GM19351 (cell line): ENCODE data around the gene WDR13.

Experiments
- ATAC-seq: cut with Tn5 transposase; IDR thresholded peaks from one replicate; pipeline ENCODE4 v1.9.1; 2021; ENCODE audit warnings: mild to moderate bottlenecking, moderate library complexity; ENCODE audit not compliant: unreplicated experiment

WDR13 gene

DNA sequence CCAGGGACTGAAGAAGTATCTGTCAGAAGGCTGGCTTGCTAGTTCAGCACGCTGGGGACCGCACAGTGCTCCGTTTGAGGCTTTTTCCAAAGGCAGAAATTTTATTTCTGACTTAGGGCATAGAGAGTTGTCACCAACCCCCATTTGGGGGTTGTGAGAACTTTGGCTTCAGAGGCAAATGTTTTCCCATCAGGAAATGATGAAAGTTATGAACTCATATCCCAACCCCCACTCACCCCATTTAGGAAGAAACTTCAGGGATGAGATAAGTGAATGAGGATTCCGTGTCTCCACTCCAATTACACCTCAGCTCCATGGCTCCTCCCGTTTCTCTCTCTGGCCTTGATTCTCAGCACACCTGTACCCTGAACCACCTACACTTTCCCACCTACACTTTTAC lies 4.3 kb upstream of the WDR13 start:
- ATAC-seq, result no peak

DNA sequence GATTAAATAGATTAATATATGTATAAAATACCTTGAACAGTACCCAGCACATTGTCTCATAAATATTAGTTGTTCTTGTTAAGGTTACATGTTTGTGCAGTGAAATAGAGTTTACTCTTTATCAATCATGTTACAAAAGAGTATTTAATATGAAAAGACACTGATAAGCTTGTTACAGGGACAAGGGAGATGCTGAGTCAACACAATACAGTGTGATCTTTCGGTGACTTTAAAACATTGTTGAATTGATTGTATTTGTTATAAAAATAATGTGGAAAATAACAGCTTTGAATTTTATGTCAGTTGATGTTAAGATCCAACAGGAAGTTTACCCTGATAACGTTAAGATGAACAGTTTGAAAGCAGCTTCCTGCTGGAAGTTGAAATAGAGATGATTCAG lies 1.4 kb upstream of the WDR13 start:
- no peak for ATAC-seq

DNA sequence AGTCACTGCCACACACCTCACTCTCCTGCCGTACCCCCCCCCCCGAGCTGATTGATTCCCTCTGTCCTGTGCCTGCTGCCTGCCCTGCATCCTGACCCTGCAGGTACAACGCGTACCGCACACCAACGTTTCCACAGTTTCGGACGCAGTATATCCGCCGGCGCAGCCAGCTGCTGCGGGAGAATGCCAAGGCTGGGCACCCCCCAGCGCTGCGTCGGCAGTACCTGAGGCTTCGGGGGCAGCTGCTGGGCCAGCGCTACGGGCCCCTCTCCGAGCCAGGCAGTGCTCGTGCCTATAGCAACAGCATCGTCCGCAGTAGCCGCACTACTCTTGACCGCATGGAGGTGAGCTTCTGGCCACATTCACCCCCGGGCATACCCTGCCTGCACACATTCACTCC lies 1.3 kb downstream of the WDR13 start:
- ATAC-seq, result no peak

DNA sequence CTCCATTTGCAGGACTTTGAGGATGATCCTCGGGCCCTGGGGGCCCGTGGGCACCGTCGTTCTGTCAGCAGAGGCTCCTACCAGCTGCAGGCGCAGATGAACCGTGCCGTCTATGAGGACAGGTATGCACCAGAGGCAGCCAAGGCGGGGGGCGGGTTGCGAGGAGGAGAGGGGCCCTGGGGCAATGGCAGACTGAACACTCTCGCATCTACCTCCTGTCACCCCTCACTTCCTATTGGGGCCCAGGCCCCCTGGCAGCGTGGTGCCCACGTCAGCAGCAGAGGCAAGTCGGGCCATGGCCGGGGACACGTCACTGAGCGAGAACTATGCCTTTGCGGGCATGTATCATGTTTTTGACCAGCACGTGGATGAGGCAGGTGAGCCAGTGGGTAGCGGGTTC lies 2.0 kb downstream of the WDR13 start:
- ATAC-seq, result no peak

DNA sequence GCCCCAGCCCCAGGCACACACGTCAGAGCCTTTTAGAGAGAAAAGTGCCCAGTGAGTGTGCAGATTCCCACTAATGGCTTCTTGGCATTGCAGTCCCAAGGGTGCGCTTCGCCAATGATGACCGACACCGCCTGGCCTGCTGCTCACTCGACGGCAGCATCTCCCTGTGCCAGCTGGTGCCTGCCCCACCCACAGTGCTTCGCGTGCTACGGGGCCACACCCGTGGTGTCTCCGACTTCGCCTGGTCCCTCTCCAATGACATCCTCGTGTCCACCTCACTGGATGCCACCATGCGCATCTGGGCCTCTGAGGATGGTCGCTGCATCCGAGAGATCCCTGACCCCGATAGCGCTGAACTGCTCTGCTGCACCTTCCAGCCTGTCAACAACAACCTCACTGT lies 2.9 kb downstream of the WDR13 start:
- ATAC-seq, result no peak

DNA sequence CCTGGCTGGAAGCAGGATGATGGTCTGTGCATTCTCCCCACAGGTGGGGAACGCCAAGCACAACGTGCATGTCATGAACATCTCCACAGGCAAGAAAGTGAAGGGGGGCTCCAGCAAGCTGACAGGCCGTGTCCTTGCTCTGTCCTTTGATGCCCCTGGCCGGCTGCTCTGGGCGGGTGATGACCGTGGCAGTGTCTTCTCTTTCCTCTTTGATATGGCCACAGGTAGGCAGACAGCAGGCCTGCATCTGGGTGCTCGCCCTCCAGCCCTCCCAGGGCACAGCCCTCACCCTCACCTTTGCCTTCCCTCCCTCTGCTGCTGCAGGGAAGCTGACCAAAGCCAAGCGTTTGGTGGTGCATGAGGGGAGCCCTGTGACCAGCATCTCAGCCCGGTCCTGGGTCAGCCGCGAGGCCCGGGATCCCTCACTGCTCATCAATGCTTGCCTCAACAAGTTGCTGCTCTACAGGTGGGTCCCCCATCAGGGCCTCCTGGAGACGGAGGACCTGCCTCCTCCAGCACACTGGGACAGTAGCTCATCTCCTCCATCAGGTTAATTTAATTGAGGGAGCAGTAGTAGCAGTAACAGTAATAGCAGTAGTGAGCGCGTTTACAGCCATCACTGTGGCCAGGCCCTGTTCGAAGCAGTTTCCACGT lies 4.6 kb downstream of the WDR13 start:
- ATAC-seq, result no peak

DNA sequence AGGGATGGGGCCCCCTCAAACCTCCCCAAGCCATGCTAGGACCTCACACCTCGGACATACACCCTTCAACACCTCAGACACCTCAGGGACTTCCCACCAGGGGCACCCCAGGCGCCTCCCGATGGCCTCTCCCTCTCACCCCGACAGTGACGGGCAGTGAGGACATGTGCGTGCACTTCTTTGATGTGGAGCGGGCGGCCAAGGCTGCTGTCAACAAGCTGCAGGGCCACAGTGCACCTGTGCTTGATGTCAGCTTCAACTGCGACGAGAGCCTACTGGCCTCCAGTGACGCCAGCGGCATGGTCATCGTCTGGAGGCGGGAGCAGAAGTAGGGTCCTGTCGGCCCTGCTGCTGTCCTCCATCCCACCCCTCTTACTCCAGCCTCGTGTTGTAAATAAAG lies 7.4 kb downstream of the WDR13 start:
- ATAC-seq, result no peak

DNA sequence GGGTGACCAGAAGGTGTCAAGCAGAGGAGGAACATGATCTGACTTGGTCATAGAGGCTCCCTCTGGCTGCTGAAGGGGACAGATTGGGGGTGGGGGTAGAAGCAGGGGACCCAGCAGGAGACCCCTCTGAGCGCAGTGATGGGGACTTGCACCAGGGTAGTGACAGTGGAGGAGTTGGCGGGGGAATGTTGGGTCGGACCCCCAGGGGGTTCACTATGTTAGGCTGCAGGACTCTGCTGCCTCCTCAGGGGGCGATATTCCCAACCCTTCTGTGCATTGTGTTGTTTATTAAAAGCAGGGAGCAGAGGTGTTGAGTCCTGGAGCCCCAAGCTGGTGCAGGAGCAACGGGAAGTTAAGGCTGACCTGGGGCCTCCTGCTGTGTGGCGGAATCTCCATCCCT lies 8.8 kb downstream of the WDR13 start:
- ATAC-seq, result no peak

DNA sequence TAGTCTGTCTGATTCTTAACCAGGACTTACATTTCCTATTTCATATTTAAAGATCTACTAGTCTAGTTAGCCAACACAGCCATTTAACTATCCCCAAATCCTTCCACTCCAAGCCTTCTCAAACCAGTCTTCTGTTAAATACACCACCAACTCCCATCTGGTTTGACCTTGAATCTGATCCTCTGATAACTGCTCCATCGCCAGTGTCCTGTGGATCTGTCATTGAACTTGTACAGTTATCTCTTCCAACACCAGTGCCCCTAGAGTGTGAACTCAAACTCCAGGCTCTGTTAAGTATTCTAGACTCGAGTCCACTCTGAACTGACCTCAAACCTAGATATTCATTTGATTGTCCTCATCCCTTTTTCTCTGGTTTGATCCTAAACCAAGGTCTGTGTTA lies 14.4 kb downstream of the WDR13 start:
- no peak for ATAC-seq

DNA sequence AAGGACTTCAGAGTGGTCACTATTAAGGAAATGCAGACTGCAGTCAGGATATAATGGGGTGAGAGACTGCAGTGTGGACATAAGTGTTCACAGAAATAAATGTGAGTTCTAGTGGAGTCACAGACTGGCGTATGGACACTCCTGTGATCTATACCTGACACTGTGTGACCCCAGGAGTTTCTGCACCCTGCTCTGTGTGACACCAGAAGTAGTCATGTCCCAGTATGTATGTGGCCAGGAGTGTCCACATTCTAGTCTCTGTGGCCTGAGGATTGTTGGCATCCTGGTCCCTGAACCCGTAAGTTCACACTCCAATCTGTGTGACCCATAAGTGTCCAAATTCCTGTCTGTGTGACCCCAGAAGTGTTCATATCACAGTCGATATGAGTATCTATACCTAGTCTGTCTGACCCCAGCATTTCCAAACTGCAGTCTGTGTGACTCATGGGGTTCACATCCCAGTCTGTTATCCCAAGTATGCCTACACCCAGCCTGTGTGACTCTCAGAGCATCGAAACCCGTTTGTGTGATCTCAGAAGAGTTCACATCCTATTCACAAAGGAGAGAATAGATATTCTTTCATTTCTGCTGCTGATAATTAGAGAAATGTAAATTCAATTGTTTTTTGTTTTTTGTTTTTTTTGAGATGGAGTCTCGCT lies 16.3 kb downstream of the WDR13 start:
- ATAC-seq, result no peak

DNA sequence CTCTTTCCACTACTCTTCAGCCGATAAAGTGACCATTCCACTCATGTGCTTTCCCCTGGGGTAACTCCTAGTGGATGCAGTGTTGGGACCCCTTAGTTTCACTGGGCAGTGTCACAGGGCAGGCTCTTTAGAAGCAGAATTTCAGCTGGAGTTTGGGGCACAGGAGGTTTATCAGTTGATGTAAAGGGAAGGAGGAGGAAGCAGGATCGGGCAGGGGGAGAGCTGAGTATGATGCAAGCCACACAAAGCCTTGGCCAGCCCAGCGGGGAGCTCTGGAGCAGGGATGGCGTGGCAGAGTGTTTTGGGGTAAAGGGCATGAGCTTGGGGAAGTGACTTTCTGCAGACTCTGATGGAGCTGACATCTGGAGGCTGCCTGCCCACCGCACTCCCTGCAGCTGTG lies 19.3 kb downstream of the WDR13 start:
- no peak for ATAC-seq

DNA sequence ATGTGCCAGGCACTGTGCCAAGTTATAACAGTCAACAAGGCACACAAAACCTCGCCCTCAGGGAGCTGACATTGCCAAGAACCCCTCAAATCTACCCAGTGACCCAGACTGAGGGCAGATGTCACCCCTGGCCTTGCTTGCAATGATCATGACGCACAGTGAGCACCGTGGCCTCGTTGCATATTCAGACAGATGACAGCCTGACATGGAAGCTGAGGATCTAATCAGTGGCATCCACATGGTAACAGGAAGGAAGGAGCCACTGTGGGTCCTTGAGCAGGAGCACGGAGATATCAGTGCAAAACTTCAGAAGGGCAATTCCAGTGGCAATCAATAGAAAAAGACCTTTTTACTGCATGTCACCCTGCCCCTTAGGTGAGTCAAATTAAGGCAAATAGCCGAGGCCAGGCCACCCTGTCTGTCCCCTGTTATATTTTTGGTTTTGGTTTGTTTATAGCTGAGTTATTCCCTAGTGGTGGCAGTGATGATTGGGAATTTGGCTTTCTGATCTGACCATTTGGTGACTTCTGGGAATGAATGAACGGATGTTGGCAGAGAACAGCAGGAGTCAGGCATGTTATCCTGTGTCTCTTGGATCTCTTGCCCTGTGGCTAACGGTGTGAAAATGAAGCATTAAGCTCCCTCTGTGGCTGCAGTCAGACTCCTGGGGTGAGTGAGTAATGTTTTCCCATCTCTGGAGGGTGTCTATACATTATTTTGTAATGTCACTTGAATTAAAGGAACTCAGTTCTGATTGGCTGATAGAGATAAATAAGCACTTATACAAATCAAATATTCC lies 20.4 kb downstream of the WDR13 start:
- no peak for ATAC-seq

DNA sequence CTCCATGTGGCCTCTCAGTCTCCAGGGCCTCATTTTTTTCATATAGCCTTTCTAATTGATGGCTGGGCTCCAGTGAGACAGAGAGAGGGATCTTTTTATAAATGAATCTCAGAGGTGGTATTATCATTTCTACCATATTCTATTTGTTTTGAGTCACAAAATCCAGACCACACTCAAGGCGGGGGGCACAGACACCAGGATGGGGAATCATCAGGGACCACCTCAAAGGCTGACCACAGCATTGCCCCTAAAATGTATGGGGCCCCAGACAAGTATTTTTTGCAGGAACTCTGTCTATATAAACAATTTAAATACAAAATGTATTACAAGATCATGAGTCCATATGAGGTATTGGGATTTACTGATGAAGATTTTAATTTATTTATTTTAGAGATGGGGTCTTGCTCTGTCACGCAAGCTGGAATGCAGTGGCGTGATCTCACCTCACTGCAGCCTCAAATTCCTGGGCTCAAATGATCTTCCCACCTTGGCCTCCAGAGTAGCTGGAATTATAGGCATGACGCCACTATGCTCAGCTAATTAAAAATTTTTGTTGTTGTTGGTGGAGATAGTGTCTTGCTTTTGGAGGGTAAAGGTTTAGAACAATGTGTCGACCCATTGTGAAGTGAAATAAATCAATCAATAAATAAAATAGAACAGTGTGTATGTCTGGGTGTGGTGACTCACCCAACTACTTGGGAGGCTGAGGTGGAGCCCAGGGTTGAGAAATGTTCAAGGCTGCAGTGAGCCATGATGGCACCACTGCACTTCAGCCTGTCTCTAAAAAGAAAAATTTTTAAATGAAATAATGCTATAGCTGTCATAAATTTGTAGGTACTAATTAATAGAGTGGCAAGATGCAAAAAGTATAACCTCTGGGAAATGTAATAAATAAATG lies 29.4 kb downstream of the WDR13 start:
- ATAC-seq, result no peak

DNA sequence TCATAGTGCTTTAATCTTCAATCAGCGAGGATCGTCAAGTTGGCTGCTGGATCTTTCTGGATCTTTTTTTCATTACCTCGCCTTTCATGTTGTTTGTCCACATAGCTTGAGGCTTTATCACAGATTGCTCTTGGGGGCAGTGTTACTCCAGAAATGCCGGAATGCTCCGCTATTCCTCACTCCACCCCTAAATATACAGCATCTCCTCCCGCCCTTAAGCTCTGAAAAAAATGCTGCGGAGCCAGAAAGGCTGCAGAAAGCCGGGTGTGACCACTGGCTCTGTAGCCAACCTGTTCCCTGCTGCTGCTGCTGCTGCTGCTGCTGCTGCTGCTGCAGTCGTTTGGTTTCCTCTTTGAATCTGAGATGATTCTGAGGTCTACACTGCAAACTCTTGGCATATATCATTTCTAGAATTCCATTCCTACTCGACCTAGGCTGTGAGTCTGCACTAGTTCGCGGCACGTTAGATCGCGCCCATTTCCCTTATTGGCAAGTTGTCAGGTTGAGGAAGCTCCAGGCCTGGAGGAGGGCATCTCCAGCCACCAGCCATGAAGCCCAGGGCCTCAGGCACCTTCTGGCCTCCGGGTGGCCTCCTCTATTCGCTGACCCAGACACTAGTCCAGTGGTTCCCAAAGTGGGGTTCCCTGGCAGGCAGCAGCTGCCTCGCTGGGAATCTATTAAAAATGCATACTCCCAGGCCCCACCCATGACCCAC lies 34.2 kb downstream of the WDR13 start:
- no peak for ATAC-seq

DNA sequence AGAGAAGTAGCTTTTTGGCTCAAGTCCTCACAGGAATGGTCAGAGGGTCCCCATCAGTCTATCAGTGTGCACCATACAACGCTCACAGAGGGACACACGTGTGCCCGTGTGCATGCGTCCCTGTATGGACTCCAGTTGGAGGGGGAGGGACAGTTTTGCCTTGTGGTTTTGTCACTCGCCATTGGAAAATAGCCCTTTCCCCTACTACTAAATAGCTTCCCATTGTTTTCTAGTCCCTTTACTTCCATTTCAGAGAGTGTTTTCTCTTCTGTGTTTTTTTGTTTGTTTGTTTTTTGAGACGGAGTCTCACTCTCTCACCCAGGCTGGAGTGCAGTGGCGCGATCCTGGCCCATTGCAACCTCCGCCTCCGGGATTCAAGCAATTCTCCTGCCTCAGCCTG lies 34.9 kb downstream of the WDR13 start:
- no peak for ATAC-seq

DNA sequence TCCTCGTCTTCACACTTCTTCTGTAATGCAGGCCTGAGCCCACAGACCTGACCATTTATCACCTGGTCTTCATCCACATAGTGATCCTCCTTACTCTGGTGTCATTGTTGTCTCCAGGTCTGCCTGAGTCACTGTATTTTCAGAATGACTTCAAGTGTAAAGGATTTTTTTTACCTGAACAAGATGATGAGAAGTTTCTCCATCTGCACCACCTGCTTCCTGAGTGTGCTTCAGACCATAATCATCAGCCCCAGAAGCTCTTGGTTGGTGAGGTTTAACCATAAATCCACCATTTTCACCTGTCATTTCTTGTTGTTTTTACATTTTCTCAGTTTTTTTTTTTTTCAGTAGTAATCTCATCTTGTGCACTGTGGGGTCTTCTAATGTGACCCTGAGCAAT lies 39.0 kb downstream of the WDR13 start:
- ATAC-seq, result no peak

DNA sequence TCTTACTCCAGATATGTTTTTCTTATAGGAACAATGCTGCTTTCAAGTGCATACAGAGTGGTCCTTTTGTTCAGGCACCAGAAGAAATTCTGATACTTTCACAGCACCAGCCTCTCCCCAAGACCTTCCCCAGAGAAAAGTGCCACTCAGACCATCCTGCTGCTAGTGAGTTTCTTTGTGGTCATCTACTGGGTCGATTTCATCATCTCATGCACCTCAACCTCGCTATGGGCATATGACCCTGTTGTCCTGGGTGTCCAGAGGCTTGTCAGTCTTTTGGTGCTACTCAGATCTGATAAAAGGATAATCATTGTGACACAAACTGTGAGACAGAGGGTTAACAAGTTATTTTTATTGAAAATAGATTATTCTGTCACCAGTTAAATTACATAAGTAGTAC lies 39.5 kb downstream of the WDR13 start:
- ATAC-seq, result no peak

DNA sequence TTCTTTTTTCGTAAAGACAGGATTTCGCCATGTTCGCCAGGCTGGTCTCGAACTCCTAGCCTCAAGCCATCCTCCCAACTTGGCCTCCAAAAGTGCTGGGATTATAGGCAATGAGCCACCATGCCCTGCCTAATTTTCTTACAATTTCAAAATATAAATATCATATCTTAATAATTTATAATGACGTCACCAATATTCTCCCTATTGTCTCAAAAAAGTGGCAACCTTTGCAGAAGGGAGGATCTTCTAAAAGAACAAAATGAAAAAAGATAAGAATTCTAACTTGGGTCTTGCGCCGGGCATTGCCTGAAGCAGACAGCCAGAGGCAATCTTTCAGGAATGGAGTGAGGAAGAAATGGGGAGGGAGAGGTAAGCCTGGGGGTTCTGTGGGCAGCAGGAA lies 48.4 kb downstream of the WDR13 start:
- ATAC-seq, result no peak

DNA sequence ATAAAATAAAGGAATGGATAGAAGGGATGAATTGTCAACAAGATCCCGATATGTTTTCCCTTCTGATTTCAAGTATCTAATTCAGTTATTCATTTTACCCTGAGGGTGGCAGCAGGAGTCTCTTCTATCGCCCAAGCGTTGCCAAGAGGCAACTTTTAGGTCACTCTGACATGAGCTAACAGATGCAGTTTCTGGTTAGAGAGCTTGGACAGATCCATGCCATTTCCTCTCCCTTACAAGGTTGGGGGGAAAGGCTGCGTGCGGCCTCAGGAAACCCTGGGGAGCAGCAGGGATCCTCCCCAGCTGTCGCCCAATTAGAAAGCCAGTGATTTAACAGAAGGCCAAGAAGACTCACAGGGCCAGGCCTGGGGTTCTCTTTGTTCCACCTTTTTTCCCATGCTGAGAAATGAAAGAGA lies 51.1 kb downstream of the WDR13 start:
- no peak for ATAC-seq

DNA sequence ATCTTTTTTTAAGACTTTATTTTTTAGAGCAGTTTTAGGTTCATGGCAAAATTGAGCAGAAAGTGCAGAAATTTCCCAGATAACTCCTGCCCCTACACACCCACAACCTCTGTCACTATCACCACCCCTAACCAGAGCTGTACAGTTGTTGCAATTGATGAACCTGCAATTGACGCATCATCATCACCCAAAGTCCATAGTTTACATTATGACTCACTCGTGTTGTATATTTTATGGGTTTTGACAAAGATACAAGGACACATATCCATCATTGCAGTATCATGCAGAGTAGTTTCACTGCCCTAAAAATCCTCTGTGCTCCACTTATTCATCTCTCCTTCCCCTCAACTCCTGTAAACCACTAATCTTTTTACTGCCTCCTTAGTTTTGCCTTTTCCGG lies 51.8 kb downstream of the WDR13 start:
- no peak for ATAC-seq
